H7 (cell line): ENCODE measurements around the gene TAPT1. TPM values are rescaled to one million over a fixed set of nuclear protein-coding genes. Genes with fewer than 3 reads are reported as not detected.

Source experiments
- DNase-seq: peaks from one replicate; pipeline ENCODE4 v3.0.0; 2012
- H3K27me3 ChIP-seq: 2 replicates; pipeline ENCODE4 v1.6.0; 2011; ENCODE audit warnings: mild to moderate bottlenecking, low read length; ENCODE audit not compliant: control insufficient read depth, insufficient read depth
- H3K36me3 ChIP-seq: replicated peaks from 2 replicates; pipeline ENCODE4 v1.5.1; 2011; ENCODE audit warnings: low read length; ENCODE audit not compliant: control insufficient read depth, insufficient read depth
- H3K4me3 ChIP-seq: 2 replicates; pipeline ENCODE4 v1.5.1; 2011; ENCODE audit warnings: low read depth, mild to moderate bottlenecking, control low read depth, low read length, moderate library complexity; ENCODE audit not compliant: insufficient read depth
- total RNA-seq: library from RNA; depleted of rRNA; stranded (reverse); fragments of >200 nt; shearing (Covaris generic); gene quantifications from 2 replicates; pipeline ENCODE4 v1.2.3, GENCODE V29; 2014

The TAPT1 gene
- total RNA-seq, 1 experiment from 2014 or later = 5.8 TPM

- DNase-seq = no peak
- Histone ChIP-seq H3K36me3 (no peaks in the 10 kb centered on the region), H3K4me3 (no peak overlapping the region), H3K27me3 (no peaks in the 10 kb centered on the region)
These were observed 33.1 kb upstream of the TAPT1 start for GRCh38 chr4:16259241-16259888.

GRCh38 chr4:16257611-16258010 is 31.3 kb upstream of the TAPT1 start:
- Histone ChIP-seq H3K27me3 (no peaks in the 10 kb centered on the region), H3K4me3 (no peak overlapping the region), H3K36me3 (no peaks in the 10 kb centered on the region)
- DNase-seq = no peak

- DNase-seq = no peak
These were observed 30.1 kb upstream of the TAPT1 start for GRCh38 chr4:16256343-16256742.

GRCh38 chr4:16255730-16256129 is 29.5 kb upstream of the TAPT1 start:
- no peak for DNase-seq

More at GRCh38 chr4:16256343-16256742, 30.1 kb upstream of the TAPT1 start:
- no peak overlapping the region for H3K4me3 ChIP-seq
- H3K27me3 ChIP-seq = no peaks in the 10 kb centered on the region
- H3K36me3 ChIP-seq = no peaks in the 10 kb centered on the region

GRCh38 chr4:16253127-16253960 is 27.1 kb upstream of the TAPT1 start:
- DNase-seq = no peak
- no peaks in the 10 kb centered on the region for H3K36me3 ChIP-seq
- no peak overlapping the region for H3K4me3 ChIP-seq
- H3K27me3 ChIP-seq = no peaks in the 10 kb centered on the region

More at GRCh38 chr4:16255730-16256129, 29.5 kb upstream of the TAPT1 start:
- Histone ChIP-seq H3K4me3 (no peak overlapping the region), H3K27me3 (no peaks in the 10 kb centered on the region), H3K36me3 (no peaks in the 10 kb centered on the region)

- H3K36me3 ChIP-seq = no peaks in the 10 kb centered on the region
- H3K27me3 ChIP-seq = no peaks in the 10 kb centered on the region
- DNase-seq = no peak
- no peak overlapping the region for H3K4me3 ChIP-seq
These were observed 24.5 kb upstream of the TAPT1 start for GRCh38 chr4:16250661-16251365.

- DNase-seq = no peak
- Histone ChIP-seq H3K4me3 (no peak overlapping the region), H3K36me3 (no peaks in the 10 kb centered on the region), H3K27me3 (no peaks in the 10 kb centered on the region)
These were observed 22.3 kb upstream of the TAPT1 start for GRCh38 chr4:16248605-16249004.

GRCh38 chr4:16245241-16245640 is 19.0 kb upstream of the TAPT1 start:
- Histone ChIP-seq H3K27me3 (no peaks in the 10 kb centered on the region), H3K36me3 (no peaks in the 10 kb centered on the region), H3K4me3 (no peak overlapping the region)
- no peak for DNase-seq

GRCh38 chr4:16243285-16243684 is 17.0 kb upstream of the TAPT1 start:
- Histone ChIP-seq H3K27me3 (no peaks in the 10 kb centered on the region), H3K4me3 (no peak overlapping the region), H3K36me3 (no peaks in the 10 kb centered on the region)
- no peak for DNase-seq

GRCh38 chr4:16240300-16240699 is 14.0 kb upstream of the TAPT1 start:
- H3K36me3 ChIP-seq = no peaks in the 10 kb centered on the region
- no peaks in the 10 kb centered on the region for H3K27me3 ChIP-seq
- H3K4me3 ChIP-seq = no peak overlapping the region

GRCh38 chr4:16239086-16239485 is 12.8 kb upstream of the TAPT1 start:
- DNase-seq = no peak
- Histone ChIP-seq H3K4me3 (no peak overlapping the region), H3K27me3 (no peaks in the 10 kb centered on the region), H3K36me3 (no peaks in the 10 kb centered on the region)

More at GRCh38 chr4:16240300-16240699, 14.0 kb upstream of the TAPT1 start:
- DNase-seq = no peak

- Histone ChIP-seq H3K36me3 (no peaks in the 10 kb centered on the region), H3K27me3 (no peaks in the 10 kb centered on the region), H3K4me3 (no peak overlapping the region)
- DNase-seq = no peak
These were observed 12.1 kb upstream of the TAPT1 start for GRCh38 chr4:16238327-16238726.

- no peak overlapping the region for H3K4me3 ChIP-seq
- no peak for DNase-seq
- no peaks in the 10 kb centered on the region for H3K36me3 ChIP-seq
- no peaks in the 10 kb centered on the region for H3K27me3 ChIP-seq
These were observed 11.4 kb upstream of the TAPT1 start for GRCh38 chr4:16237715-16238114.

- DNase-seq = no peak
- H3K36me3 ChIP-seq = no peaks in the 10 kb centered on the region
- H3K4me3 ChIP-seq = no peak overlapping the region
- no peaks in the 10 kb centered on the region for H3K27me3 ChIP-seq
These were observed 10.2 kb upstream of the TAPT1 start for GRCh38 chr4:16236402-16237023.
